ENCODE measurements around the gene NADSYN1. TPM values are rescaled to one million over a fixed set of nuclear protein-coding genes. Genes with fewer than 3 reads are reported as not detected.
A peak's percentile ranks its signal among the peaks of the same experiment; 100 is the strongest.

Gene NADSYN1
- total and polyA plus RNA-seq, 8 donors = 53.2 to 78.9 (median 61.9) TPM

DNA sequence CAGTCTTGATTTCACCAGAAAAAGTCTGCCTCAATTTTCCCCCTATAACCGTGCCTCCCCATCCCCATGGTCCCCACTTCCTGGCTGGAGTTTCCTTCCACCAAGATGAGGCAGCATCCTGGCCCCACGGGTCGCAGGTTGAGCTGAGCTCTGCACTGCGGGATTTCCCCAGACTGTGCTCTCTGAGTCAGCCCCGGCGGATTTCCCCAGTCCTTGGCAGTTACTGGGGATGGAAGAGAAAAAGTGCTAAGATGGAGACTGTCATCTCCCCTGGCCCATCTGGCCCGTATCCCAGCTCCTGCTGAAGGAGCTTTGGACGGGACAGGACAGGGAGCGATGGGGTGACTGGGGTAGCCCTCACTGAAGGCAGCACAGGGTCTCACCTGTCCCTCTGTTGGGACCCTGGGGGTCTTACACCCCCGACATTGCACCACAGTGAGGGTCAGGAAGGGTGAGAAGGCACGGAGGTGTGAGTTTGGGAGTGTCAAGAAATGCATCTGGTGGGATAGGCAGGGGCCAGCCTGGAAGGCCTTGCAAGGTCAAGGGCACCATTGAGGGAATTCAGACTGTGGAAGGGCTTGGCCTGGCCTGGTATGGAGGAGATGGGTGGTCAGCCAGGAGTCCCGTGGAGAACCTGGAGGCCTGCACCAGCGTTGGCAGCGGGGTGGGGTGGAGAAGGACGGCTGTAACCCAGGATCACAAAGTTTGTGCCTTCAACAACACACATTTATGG lies 36.5 kb downstream of the NADSYN1 start:
- TF ChIP-seq, protein P1, sequence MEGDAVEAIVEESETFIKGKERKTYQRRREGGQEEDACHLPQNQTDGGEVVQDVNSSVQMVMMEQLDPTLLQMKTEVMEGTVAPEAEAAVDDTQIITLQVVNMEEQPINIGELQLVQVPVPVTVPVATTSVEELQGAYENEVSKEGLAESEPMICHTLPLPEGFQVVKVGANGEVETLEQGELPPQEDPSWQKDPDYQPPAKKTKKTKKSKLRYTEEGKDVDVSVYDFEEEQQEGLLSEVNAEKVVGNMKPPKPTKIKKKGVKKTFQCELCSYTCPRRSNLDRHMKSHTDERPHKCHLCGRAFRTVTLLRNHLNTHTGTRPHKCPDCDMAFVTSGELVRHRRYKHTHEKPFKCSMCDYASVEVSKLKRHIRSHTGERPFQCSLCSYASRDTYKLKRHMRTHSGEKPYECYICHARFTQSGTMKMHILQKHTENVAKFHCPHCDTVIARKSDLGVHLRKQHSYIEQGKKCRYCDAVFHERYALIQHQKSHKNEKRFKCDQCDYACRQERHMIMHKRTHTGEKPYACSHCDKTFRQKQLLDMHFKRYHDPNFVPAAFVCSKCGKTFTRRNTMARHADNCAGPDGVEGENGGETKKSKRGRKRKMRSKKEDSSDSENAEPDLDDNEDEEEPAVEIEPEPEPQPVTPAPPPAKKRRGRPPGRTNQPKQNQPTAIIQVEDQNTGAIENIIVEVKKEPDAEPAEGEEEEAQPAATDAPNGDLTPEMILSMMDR (IDR thresholded peaks at IDR 0.05) = no peak
- DNase-seq (peak in 1 of 4 donors; percentile 10), ATAC-seq (peak; percentile 38)
- Histone ChIP-seq H3K4me3 (no peak overlapping the region), H3K36me3 (peaks cover 0 to 97% of the 10 kb centered on the region in 2 donors), H3K9me3 (no peaks in the 10 kb centered on the region), H3K4me1 (peaks cover 3 to 7% of the 10 kb centered on the region in 2 donors), H3K27ac (no peak overlapping the region), H3K27me3 (no peaks in the 10 kb centered on the region)
- intact Hi-C loops (cut with DNase I) = no loop called here

DNA sequence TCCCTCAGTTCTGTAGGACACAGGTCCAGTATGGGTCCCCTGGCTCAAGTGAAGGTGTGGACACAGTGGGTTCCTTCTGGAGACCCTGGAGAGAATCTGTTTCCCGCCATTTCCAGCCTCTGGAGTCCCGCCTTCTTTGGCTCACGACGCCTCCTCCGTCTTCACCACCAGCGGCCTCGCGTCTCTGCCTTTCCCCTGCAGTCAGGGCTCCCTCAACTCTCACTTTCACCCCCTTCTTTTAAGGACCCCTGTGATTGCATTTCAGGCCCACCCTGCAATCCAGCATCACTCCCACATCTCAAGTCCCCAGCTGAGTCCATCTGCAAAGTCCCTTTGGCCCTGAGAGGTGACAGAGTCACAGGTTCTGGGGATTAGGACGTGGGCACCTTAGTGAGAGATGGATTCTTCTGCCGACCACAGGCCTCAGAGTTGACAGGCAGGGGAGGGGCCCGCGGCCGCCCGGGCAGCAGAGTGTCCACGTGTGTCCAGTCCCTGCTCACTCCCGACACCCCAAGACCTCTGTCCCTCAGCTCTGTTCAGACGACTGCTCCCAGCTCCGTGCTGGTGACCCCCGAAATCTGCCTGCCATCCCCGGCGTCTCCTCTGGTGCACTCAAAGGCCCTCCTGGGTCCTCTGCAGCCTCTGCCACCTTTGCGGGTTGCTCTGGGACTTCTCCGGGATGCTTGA lies 37.2 kb downstream of the NADSYN1 start:
- no peak for DNase-seq
- TF ChIP-seq, protein P1 (IDR thresholded peaks at IDR 0.05) = no peak
- intact Hi-C loops (cut with DNase I) = no loop called here
- peaks cover 0 to 96% of the 10 kb centered on the region in 2 donors for H3K36me3 ChIP-seq
- no peak overlapping the region for H3K4me3 ChIP-seq
- no peaks in the 10 kb centered on the region for H3K9me3 ChIP-seq
- no peak overlapping the region for H3K27ac ChIP-seq
- H3K4me1 ChIP-seq = peaks cover 3 to 7% of the 10 kb centered on the region in 2 donors
- no peak for ATAC-seq
- no peaks in the 10 kb centered on the region for H3K27me3 ChIP-seq

DNA sequence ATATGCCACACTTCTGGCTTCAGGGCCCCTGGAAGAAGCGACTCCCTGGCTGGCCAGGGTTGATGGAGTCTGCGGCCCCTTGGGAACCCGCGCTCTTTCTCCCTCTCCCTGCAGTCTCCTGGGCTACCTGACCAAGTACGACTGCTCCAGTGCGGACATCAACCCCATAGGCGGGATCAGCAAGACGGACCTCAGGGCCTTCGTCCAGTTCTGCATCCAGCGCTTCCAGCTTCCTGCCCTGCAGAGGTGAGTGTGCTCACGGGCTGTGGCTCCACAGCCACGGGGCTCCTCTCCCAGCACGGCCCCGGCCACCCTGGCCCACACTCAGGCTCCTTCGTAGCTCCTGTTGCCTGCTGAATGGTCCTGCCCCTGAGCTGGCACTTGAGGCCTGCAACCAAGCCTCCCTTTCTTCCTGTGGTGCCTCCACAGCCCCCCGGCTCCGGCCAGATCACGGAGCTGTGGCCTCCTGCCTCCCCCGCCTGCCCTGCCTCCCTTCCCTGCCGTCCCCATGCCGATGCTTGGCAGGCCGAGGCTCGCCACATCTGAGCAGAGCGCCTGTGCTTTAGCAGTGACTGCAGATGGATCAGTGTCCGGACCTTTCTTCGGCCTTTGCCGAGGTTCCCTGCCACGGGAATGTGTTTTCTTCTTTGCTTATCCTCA lies 37.9 kb downstream of the NADSYN1 start:
- no peak overlapping the region for H3K27ac ChIP-seq
- ATAC-seq = no peak
- TF ChIP-seq, protein P1 (IDR thresholded peaks at IDR 0.05) = no peak
- no peaks in the 10 kb centered on the region for H3K9me3 ChIP-seq
- peaks cover 3 to 7% of the 10 kb centered on the region in 2 donors for H3K4me1 ChIP-seq
- DNase-seq = no peak
- H3K27me3 ChIP-seq = no peaks in the 10 kb centered on the region
- H3K4me3 ChIP-seq = no peak overlapping the region
- intact Hi-C loops (cut with DNase I) = no loop called here
- peaks cover 0 to 96% of the 10 kb centered on the region in 2 donors for H3K36me3 ChIP-seq

DNA sequence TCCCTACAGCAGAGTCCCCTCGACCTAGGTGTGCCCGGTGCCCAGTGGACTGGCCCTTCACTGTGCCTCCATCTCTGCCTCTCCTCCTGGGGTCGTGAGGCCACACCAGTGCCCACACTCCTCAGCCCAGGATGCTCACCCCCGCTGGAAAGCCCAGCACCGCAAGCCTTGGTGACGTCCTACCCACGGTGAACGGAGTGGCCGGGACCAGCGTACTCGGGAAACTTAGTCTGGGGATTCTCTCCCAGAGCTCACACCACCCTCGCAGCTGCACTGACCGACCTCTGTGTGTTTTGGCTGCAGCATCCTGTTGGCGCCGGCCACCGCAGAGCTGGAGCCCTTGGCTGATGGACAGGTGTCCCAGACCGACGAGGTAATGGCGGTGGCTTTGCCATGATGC lies 38.5 kb downstream of the NADSYN1 start:
- Histone ChIP-seq H3K27me3 (no peaks in the 10 kb centered on the region), H3K9me3 (no peaks in the 10 kb centered on the region), H3K4me3 (no peak overlapping the region), H3K27ac (no peak overlapping the region), H3K4me1 (peaks cover 3 to 7% of the 10 kb centered on the region in 2 donors), H3K36me3 (peaks cover 0 to 96% of the 10 kb centered on the region in 2 donors)
- intact Hi-C loops (cut with DNase I) = no loop called here
- ATAC-seq (no peak), DNase-seq (peak in 1 of 4 donors; percentile 65)
- TF ChIP-seq, protein P1 (IDR thresholded peaks at IDR 0.05) = no peak

DNA sequence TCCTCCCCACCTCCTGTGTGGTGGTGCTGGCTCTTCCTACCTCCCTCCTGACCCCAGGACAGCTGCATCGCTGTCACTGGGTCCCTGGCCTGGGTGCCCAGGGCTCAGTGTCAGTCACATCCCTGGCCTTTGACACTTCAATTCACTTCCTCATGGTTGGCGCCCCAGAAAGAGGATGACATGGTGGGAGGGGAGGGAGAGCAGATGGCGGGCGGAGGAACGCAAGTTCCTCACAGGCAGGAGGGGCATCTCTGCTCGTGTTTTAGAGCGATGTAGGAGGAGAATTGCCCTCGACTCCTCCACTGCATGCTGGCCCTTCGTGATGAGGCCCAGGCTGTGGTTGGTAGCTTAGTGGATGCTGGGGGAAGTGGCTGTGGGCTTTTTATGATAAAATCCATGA lies 38.9 kb downstream of the NADSYN1 start:
- no peak for ATAC-seq
- TF ChIP-seq, protein P1 (IDR thresholded peaks at IDR 0.05) = no peak
- H3K27me3 ChIP-seq = no peaks in the 10 kb centered on the region
- peaks cover 0 to 96% of the 10 kb centered on the region in 2 donors for H3K36me3 ChIP-seq
- no peak overlapping the region for H3K4me3 ChIP-seq
- intact Hi-C loops (cut with DNase I) = no loop called here
- no peak overlapping the region for H3K27ac ChIP-seq
- no peaks in the 10 kb centered on the region for H3K9me3 ChIP-seq
- peaks cover 3 to 7% of the 10 kb centered on the region in 2 donors for H3K4me1 ChIP-seq
- DNase-seq = no peak
